Pancreas (tissue), 10 donors: ENCODE measurements around the gene TRAF2. TPM values are rescaled to one million over a fixed set of nuclear protein-coding genes. Genes with fewer than 3 reads are reported as not detected.

Experiments used
- ATAC-seq, 4 donors: fragments of 200-7000 bp; cut with Tn5 transposase; one replicate each; pipeline versions ENCODE4 v1.8.0 to v1.9.1; 2020; ENCODE audit warnings: mild to moderate bottlenecking in 4 of 4, moderate library complexity in 4 of 4
- DNase-seq, 6 donors: peaks; one replicate each; pipeline ENCODE4 v3.0.0-alpha.2; 2020
- FAIRE-seq: peaks from 2 replicates; lab custom pipeline; 2012; peaks lifted over from hg19 to GRCh38; lab: Jason Lieb, UNC
- H3K27ac ChIP-seq, 4 donors: fragments of 200-600 bp; sonication (generic); 1 replicate in 3 of 4; 2 replicates in 1 of 4; pipeline versions ENCODE4 v1.5.0 to v1.8.0; 2020
- H3K27me3 ChIP-seq, 4 donors: fragments of 200-600 bp; one replicate each; pipeline ENCODE4 v1.8.0; 2021
- H3K36me3 ChIP-seq, 3 donors: fragments of 200-600 bp; sonication (generic) in 1 of 3; one replicate each; pipeline versions ENCODE4 v1.5.0 to v1.8.0; 2020 to 2021
- H3K4me1 ChIP-seq, 3 donors: fragments of 200-600 bp; one replicate each; pipeline ENCODE4 v1.8.0; 2021
- H3K4me3 ChIP-seq, 4 donors: fragments of 200-600 bp; sonication (generic) in 2 of 4; one replicate each; pipeline versions ENCODE4 v1.5.0 to v1.8.0; 2020 to 2021
- H3K9me3 ChIP-seq, 4 donors: fragments of 200-600 bp; one replicate each; pipeline ENCODE4 v1.8.0; 2021
- CTCF ChIP-seq, 4 donors: fragments of 200-600 bp; sonication (generic) in 3 of 4; IDR thresholded peaks; one replicate each; pipeline versions ENCODE4 v1.5.0 to v1.8.0; 2021; ENCODE audit warnings: antibody characterized with exemption in 4 of 4
- WGBS, 2 donors: extraction: QIAGEN DNeasy Blood & Tissue Kit; methylation state at CpG; one replicate each; pipeline ENCODE4 v1.1.7; 2013; 5-methylcytosine and 5-hydroxymethylcytosine counted together
- intact Hi-C, 3 donors: fragments of 100-400 bp; cut with DNase I; formaldehyde crosslinking; loops; one replicate each; pipeline versions ENCODE4 v1.11.1 to v1.14.2; 2022
- polyA plus RNA-seq, 2 donors: library from polyadenylated mRNA; stranded (reverse); fragments of 200-250 nt; gene quantifications; one replicate each; pipeline ENCODE4 v1.2.3, GENCODE V29; 2013
- total RNA-seq, 6 donors: library from RNA; stranded (reverse); fragmentation: NEBNext Ultra II Directional in 4 of 6; extraction: Animal tissue kit (Norgen Biotek cat#: 25700) in 4 of 6; gene quantifications; one replicate each; pipeline versions ENCODE4 v1.2.1 to v1.2.4, GENCODE V29; 2021 to 2023
- donor health status: healthy with polysubstance abuse.
- donor health status: DM: no; HTN: no; CAD: no; lungs with moderate emphysema.
- donor health status: DM: no; HTN: no; CAD: no.
- donor health status: control.
- donor health status: control.
- donor health status: Bipolar disorder and iron deficiency.
- donor health status: DM: yes; HTN: yes; CAD: no.
- donor health status: DM: no; HTN: no; CAD: no.
- donor health status: DM: no; HTN: no; CAD: no.
- donor health status: DM: yes; HTN: yes; CAD: no.

The TRAF2 gene
- total and polyA plus RNA-seq, 8 donors = 4.8 to 14.4 (median 8.2) TPM

- H3K27ac ChIP-seq = peak overlapping the region; percentile 93 to 94 (median 94)
- DNase-seq (peak; percentile 96 to 99 (median 98)), FAIRE-seq (no peak), ATAC-seq (peak; percentile 92 to 95 (median 94))
- TF ChIP-seq CTCF (IDR thresholded peaks at IDR 0.05) = peak in 1 of 4 donors; percentile 15
- WGBS, 2 donors = 1 to 2% methylated on average over 37 to 63 of the region's 63 CpGs
- intact Hi-C loops = loop anchor here in 2 of 3 donors (5.0 to 10.0 kb wide), 4 partner anchors 75 to 155 kb away; partner anchors contain the start of genes ABCA2 (in 1 of the 2), AJM1 (in 1 of the 2), CCDC183 (in 1 of the 2) and PHPT1 (in 1 of the 2)
- H3K9me3 ChIP-seq = no peaks in the 10 kb centered on the region
- H3K27me3 ChIP-seq = no peaks in the 10 kb centered on the region
- peak overlapping the region; percentile 58 to 71 (median 66) for H3K4me3 ChIP-seq
- peaks cover 0 to 18% (median 0%) of the 10 kb centered on the region in 3 donors for H3K4me1 ChIP-seq
- H3K36me3 ChIP-seq = no peaks in the 10 kb centered on the region
Measured at GRCh38 chr9:136949817-136950655, 63.7 kb downstream of the TRAF2 start.

GRCh38 chr9:136950656-136951276 is 64.5 kb downstream of the TRAF2 start:
- no peak for FAIRE-seq
- H3K4me1 ChIP-seq = peaks cover 0 to 18% (median 0%) of the 10 kb centered on the region in 3 donors

GRCh38 chr9:136951541-136952320 is 65.4 kb downstream of the TRAF2 start, which contains the start of gene LCN12:
Gene LCN12, plus strand, starts transcription at chr9:136952273. Its CDS starts 55 bp downstream, at chr9:136952328.
- ATAC-seq (no peak), DNase-seq (peak in 2 of 6 donors; percentile 50 to 80), FAIRE-seq (no peak)
- intact Hi-C loops = loop anchor here in 1 of 3 donors (10.0 kb wide), 1 partner anchor 73 kb away; the partner anchor contains the start of gene ABCA2
- Histone ChIP-seq H3K27me3 (no peaks in the 10 kb centered on the region), H3K27ac (peak within 1 kb of the TSS; percentile 42 to 94 (median 94)), H3K4me1 (peaks cover 0 to 18% (median 0%) of the 10 kb centered on the region in 3 donors), H3K36me3 (no peaks in the 10 kb centered on the region), H3K9me3 (no peaks in the 10 kb centered on the region), H3K4me3 (no peak within 1 kb of the TSS)
- TF ChIP-seq CTCF (IDR thresholded peaks at IDR 0.05) = no peak
- WGBS, 2 donors = 73 to 82% methylated on average over 13 to 14 of the region's 14 CpGs

More at GRCh38 chr9:136950656-136951276, 64.5 kb downstream of the TRAF2 start:
- 13 to 14% methylated on average over 8 to 9 of the region's 9 CpGs for WGBS, 2 donors
- ATAC-seq (peak; percentile 19 to 46 (median 22)), DNase-seq (peak in 2 of 6 donors; percentile 54 to 65)
- Histone ChIP-seq H3K9me3 (no peaks in the 10 kb centered on the region), H3K27me3 (no peaks in the 10 kb centered on the region), H3K36me3 (no peaks in the 10 kb centered on the region), H3K27ac (peak overlapping the region; percentile 93 to 94 (median 94)), H3K4me3 (peak overlapping the region; percentile 58 to 71 (median 66))
- intact Hi-C loops = loop anchor here in 1 of 3 donors (10.0 kb wide), 1 partner anchor 74 kb away; the partner anchor contains the start of gene ABCA2
- TF ChIP-seq CTCF (IDR thresholded peaks at IDR 0.05) = no peak

GRCh38 chr9:136952321-136952850 is 66.1 kb downstream of the TRAF2 start:
- no peak for ATAC-seq
- H3K4me1 ChIP-seq = peaks cover 0 to 18% (median 0%) of the 10 kb centered on the region in 3 donors
- no peaks in the 10 kb centered on the region for H3K36me3 ChIP-seq
- no peaks in the 10 kb centered on the region for H3K9me3 ChIP-seq
- no peaks in the 10 kb centered on the region for H3K27me3 ChIP-seq
- 58 to 61% methylated on average over 13 to 15 of the region's 15 CpGs for WGBS, 2 donors
- peak overlapping the region in 3 of 4 donors; percentile 31 to 42 (median 39) for H3K27ac ChIP-seq
- no peak overlapping the region for H3K4me3 ChIP-seq
- intact Hi-C loops = loop anchor here in 1 of 3 donors (10.0 kb wide), 1 partner anchor 72 kb away; the partner anchor contains the start of gene ABCA2
- no peak for FAIRE-seq
- peak in 2 of 6 donors; percentile 56 to 77 for DNase-seq
- TF ChIP-seq CTCF (IDR thresholded peaks at IDR 0.05) = no peak
